Measurements from ENCODE around the gene SMCR8.

DNA sequence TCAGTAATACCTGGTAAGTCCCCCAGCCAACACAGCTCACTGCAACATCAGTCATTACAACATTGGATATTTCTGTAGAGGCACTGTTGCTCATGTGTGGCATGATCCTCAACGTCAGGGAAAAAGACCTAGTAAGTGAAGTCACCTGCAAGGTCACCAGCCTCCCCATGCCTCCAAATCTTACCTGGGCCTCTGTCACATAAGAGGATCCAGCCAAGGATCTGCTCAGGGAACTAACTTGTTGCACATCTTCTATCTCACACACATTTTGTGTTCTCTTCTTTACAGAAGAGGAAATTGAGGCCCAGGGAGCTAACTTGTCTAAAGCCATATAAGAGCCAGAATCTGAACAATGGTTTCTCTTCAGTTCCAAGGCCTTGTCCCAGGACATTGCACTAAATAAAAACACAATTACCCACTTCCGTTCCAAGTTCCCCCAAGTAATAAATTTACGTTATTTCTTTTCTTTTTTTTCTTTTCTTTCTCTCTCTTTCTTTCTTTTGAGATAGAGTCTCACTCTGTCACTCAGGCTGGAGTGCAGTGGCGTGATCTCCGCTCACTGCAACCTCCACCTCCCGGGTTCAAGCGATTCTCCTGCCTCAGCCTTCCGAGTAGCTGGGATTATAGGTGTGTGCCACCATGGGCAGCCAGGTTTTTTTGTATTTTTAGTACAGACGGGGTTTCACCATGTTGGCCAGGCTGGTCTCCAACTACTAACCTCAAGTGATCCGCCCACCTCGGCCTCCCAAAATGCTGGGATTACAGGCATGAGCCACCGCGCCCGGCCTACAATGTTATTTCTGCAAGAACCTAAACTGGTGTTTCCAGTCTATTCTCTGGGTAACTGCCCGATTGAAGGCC lies 47.0 kb downstream of the SMCR8 start:
- TF ChIP-seq, protein P1, sequence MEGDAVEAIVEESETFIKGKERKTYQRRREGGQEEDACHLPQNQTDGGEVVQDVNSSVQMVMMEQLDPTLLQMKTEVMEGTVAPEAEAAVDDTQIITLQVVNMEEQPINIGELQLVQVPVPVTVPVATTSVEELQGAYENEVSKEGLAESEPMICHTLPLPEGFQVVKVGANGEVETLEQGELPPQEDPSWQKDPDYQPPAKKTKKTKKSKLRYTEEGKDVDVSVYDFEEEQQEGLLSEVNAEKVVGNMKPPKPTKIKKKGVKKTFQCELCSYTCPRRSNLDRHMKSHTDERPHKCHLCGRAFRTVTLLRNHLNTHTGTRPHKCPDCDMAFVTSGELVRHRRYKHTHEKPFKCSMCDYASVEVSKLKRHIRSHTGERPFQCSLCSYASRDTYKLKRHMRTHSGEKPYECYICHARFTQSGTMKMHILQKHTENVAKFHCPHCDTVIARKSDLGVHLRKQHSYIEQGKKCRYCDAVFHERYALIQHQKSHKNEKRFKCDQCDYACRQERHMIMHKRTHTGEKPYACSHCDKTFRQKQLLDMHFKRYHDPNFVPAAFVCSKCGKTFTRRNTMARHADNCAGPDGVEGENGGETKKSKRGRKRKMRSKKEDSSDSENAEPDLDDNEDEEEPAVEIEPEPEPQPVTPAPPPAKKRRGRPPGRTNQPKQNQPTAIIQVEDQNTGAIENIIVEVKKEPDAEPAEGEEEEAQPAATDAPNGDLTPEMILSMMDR (conservative IDR thresholded peaks at IDR 0.05; ENCODE audit: low read depth, low read length), result no peak
- TF ChIP-seq, protein P2, sequence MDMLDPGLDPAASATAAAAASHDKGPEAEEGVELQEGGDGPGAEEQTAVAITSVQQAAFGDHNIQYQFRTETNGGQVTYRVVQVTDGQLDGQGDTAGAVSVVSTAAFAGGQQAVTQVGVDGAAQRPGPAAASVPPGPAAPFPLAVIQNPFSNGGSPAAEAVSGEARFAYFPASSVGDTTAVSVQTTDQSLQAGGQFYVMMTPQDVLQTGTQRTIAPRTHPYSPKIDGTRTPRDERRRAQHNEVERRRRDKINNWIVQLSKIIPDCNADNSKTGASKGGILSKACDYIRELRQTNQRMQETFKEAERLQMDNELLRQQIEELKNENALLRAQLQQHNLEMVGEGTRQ (IDR thresholded peaks at IDR 0.05; ENCODE audit: low read depth, low read length), result no peak
- no peak for TF ChIP-seq BHLHE40 (IDR thresholded peaks at IDR 0.05; ENCODE audit: low read depth, low read length)
- no peak for TF ChIP-seq POLR2A (IDR thresholded peaks at IDR 0.05; ENCODE audit: low read depth, low read length)
- no peak for TF ChIP-seq RFX5 (IDR thresholded peaks at IDR 0.05; ENCODE audit: low read depth, low read length)
- TF ChIP-seq MXI1 (IDR thresholded peaks at IDR 0.05; ENCODE audit: borderline replicate concordance, low read depth, low read length), result no peak
- no peak for TF ChIP-seq MAZ (IDR thresholded peaks at IDR 0.05; ENCODE audit: borderline replicate concordance, low read depth, low read length)
- TF ChIP-seq RAD21 (IDR thresholded peaks at IDR 0.05; ENCODE audit: low read length), result no peak
- no peak for TF ChIP-seq SMC3 (IDR thresholded peaks at IDR 0.05; ENCODE audit: low read depth, low read length)
- TF ChIP-seq CEBPB (IDR thresholded peaks at IDR 0.05; ENCODE audit: low read depth, low read length), result no peak
- no peak for TF ChIP-seq RCOR1 (IDR thresholded peaks at IDR 0.05; ENCODE audit: insufficient replicate concordance, low read length)
- TF ChIP-seq MAFK (IDR thresholded peaks at IDR 0.05; ENCODE audit: low read depth, low read length), result no peak
- TF ChIP-seq, protein P3, sequence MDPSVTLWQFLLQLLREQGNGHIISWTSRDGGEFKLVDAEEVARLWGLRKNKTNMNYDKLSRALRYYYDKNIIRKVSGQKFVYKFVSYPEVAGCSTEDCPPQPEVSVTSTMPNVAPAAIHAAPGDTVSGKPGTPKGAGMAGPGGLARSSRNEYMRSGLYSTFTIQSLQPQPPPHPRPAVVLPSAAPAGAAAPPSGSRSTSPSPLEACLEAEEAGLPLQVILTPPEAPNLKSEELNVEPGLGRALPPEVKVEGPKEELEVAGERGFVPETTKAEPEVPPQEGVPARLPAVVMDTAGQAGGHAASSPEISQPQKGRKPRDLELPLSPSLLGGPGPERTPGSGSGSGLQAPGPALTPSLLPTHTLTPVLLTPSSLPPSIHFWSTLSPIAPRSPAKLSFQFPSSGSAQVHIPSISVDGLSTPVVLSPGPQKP (IDR thresholded peaks at IDR 0.05; ENCODE audit: borderline replicate concordance, low read depth, low read length), result no peak

Data from IMR-90 (cell line).